Measurements from ENCODE around the gene FLOT1. TPM values are rescaled to one million over a fixed set of nuclear protein-coding genes. Genes with fewer than 3 reads are reported as not detected.
A peak's percentile ranks its signal among the peaks of the same experiment; 100 is the strongest.

FLOT1 gene
- total and polyA plus RNA-seq, 2 of the 13 experiments (the other 11 are each of a cell fraction or from before 2014, with no cell fraction given), result 82.3 to 130 TPM

DNA sequence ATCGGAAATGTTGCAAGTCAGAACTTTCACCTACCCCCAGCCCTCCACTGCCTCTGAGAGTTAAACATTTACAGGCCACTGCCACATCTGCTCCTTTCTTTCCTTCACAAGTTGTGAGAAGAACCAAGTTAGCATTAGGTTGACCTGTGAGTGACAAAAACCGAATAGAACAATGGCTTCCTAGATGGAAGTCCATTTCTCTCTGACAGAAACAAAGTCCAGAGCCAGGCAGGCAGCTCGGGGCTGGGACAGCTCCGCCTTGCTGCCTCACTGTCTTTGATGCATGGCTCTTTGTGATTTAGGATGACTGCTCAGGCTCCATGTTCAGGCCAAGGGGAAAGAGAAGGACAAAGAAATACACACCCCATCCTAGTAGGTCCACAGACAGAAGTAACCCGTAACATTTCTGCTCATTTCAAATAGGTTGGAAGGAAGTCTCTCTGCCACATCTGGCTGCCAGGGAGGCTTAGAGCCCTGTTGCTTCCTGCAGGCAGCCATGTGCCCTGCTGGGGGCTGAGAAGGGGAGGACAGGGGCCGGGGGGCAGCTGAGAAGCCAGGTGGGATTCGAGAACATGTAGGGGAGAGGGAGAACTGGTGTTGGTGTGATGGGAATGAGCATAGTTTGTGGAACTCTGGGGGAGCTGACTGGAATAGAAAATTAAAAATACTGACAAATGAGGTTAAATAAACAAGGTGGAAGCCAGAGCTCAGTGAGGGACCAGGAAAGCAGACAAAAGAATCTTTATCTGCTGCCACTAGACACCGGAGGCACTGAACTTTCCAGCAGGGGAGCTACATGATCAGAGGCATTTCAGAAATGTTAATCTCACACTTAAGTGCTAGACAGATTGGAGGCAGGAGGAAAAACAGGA, 21.4 kb upstream of the FLOT1 start (continued):
- TF ChIP-seq, protein P1, sequence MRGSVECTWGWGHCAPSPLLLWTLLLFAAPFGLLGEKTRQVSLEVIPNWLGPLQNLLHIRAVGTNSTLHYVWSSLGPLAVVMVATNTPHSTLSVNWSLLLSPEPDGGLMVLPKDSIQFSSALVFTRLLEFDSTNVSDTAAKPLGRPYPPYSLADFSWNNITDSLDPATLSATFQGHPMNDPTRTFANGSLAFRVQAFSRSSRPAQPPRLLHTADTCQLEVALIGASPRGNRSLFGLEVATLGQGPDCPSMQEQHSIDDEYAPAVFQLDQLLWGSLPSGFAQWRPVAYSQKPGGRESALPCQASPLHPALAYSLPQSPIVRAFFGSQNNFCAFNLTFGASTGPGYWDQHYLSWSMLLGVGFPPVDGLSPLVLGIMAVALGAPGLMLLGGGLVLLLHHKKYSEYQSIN (CRISPR knock-in tag; IDR thresholded peaks at IDR 0.05; ENCODE audit: borderline replicate concordance), result no peak
- TF ChIP-seq ZNF33A (CRISPR knock-in tag; IDR thresholded peaks at IDR 0.05; ENCODE audit: borderline replicate concordance), result peak; percentile 93; the same call in 1 of the 2 replicates
- TF ChIP-seq TMF1 (CRISPR knock-in tag; IDR thresholded peaks at IDR 0.05; ENCODE audit: low read depth), result no peak; the same call in 1 of the 2 replicates
- peak; percentile 97 for TF ChIP-seq RXRB (CRISPR knock-in tag; IDR thresholded peaks at IDR 0.05; ENCODE audit: borderline replicate concordance)
- TF ChIP-seq ARNT (IDR thresholded peaks at IDR 0.05), result no peak
- TF ChIP-seq ZFP36 (IDR thresholded peaks at IDR 0.05; ENCODE audit: borderline replicate concordance, low read depth, low read length, partially characterized antibody), result no peak
- no peak for TF ChIP-seq ETV6 (CRISPR knock-in tag; conservative IDR thresholded peaks at IDR 0.05)
- no peak for TF ChIP-seq PLRG1 (conservative IDR thresholded peaks at IDR 0.05)
- no peak for TF ChIP-seq ZNF557 (CRISPR knock-in tag; IDR thresholded peaks at IDR 0.05)
- no peak; the same call in 1 of the 2 replicates for TF ChIP-seq NFYB (CRISPR knock-in tag; IDR thresholded peaks at IDR 0.05)
- no peak for TF ChIP-seq NR1H2 (CRISPR knock-in tag; IDR thresholded peaks at IDR 0.05; ENCODE audit: borderline replicate concordance, low read depth)
- no peak for TF ChIP-seq NFE2 (CRISPR knock-in tag; IDR thresholded peaks at IDR 0.05)
- TF ChIP-seq, protein P2, sequence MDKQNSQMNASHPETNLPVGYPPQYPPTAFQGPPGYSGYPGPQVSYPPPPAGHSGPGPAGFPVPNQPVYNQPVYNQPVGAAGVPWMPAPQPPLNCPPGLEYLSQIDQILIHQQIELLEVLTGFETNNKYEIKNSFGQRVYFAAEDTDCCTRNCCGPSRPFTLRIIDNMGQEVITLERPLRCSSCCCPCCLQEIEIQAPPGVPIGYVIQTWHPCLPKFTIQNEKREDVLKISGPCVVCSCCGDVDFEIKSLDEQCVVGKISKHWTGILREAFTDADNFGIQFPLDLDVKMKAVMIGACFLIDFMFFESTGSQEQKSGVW (CRISPR knock-in tag; IDR thresholded peaks at IDR 0.05; ENCODE audit: borderline replicate concordance), result no peak
- no peak; the same call in none of the 2 replicates for TF ChIP-seq SATB2 (CRISPR knock-in tag; IDR thresholded peaks at IDR 0.05)
- peak; percentile 79 for TF ChIP-seq ZNF572 (CRISPR knock-in tag; IDR thresholded peaks at IDR 0.05)
- TF ChIP-seq, protein P3, sequence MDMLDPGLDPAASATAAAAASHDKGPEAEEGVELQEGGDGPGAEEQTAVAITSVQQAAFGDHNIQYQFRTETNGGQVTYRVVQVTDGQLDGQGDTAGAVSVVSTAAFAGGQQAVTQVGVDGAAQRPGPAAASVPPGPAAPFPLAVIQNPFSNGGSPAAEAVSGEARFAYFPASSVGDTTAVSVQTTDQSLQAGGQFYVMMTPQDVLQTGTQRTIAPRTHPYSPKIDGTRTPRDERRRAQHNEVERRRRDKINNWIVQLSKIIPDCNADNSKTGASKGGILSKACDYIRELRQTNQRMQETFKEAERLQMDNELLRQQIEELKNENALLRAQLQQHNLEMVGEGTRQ (IDR thresholded peaks at IDR 0.05; ENCODE audit: low read depth, low read length), result no peak
- TF ChIP-seq, protein P3 (CRISPR knock-in tag; IDR thresholded peaks at IDR 0.05; ENCODE audit: borderline replicate concordance), result no peak
- no peak for TF ChIP-seq NONO (IDR thresholded peaks at IDR 0.05)
- no peak; the same call in none of the 2 replicates for TF ChIP-seq NONO (CRISPR knock-in tag; conservative IDR thresholded peaks at IDR 0.05)
- no peak for TF ChIP-seq CENPX (CRISPR knock-in tag; IDR thresholded peaks at IDR 0.05)
- TF ChIP-seq MBNL3 (CRISPR knock-in tag; conservative IDR thresholded peaks at IDR 0.05), result no peak
- TF ChIP-seq MTF1 (CRISPR knock-in tag; IDR thresholded peaks at IDR 0.05), result no peak
- TF ChIP-seq, protein P4, sequence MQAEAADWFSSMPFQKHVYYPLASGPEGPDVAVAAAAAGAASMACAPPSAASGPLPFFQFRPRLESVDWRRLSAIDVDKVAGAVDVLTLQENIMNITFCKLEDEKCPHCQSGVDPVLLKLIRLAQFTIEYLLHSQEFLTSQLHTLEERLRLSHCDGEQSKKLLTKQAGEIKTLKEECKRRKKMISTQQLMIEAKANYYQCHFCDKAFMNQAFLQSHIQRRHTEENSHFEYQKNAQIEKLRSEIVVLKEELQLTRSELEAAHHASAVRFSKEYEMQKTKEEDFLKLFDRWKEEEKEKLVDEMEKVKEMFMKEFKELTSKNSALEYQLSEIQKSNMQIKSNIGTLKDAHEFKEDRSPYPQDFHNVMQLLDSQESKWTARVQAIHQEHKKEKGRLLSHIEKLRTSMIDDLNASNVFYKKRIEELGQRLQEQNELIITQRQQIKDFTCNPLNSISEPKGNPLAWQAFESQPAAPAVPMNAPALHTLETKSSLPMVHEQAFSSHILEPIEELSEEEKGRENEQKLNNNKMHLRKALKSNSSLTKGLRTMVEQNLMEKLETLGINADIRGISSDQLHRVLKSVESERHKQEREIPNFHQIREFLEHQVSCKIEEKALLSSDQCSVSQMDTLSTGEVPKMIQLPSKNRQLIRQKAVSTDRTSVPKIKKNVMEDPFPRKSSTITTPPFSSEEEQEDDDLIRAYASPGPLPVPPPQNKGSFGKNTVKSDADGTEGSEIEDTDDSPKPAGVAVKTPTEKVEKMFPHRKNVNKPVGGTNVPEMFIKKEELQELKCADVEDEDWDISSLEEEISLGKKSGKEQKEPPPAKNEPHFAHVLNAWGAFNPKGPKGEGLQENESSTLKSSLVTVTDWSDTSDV (CRISPR knock-in tag; IDR thresholded peaks at IDR 0.05), result no peak
- TF ChIP-seq ZNF550 (CRISPR knock-in tag; IDR thresholded peaks at IDR 0.05; ENCODE audit: borderline replicate concordance), result no peak
